CD4-positive, alpha-beta T cell (primary cell): ENCODE measurements around the gene AGAP5. TPM values are rescaled to one million over a fixed set of nuclear protein-coding genes. Genes with fewer than 3 reads are reported as not detected.
"Not testable (repeated sequence)": the region's sequence is repeated elsewhere in the genome, so short reads cannot be mapped to it uniquely, and the experiment has no call there.

ENCODE experiments used
- ATAC-seq: fragments of 200-7000 bp; cut with Tn5 transposase; one replicate; pipeline ENCODE4 v1.10.0; 2022; ENCODE audit warnings: mild to moderate bottlenecking; ENCODE audit not compliant: poor library complexity
- CTCF ChIA-PET: fragments of 350-600 bp; sonication (Branson Sonifier 250); formaldehyde crosslinking; loops from one replicate; lab custom pipeline; 2021; ENCODE audit warnings: antibody characterized with exemption, inconsistent platforms; lab: Charles Lee
- POLR2A ChIA-PET: fragments of 350-600 bp; sonication (Branson Sonifier 250); formaldehyde crosslinking; loops from one replicate; lab custom pipeline; 2021; ENCODE audit warnings: antibody characterized with exemption, inconsistent platforms; lab: Charles Lee
- DNase-seq, 14 experiments: peaks; one replicate each; pipeline ENCODE4 v3.0.0-alpha.2; 2013 to 2020; ENCODE audit warnings: mixed read lengths in 2 of 14
- H3K27ac ChIP-seq, 2 donors: one replicate each; pipeline versions ENCODE4 v1.5.1 to v1.7.0; 2013; ENCODE audit warnings: low read length in 2 of 2, low read depth in 1 of 2, mild to moderate bottlenecking in 1 of 2
- H3K27me3 ChIP-seq, 2 experiments: 1 replicate in 1 of 2; 2 replicates in 1 of 2; pipeline versions ENCODE4 v1.6.1 to v1.7.0; 2013; ENCODE audit warnings: low read length in 2 of 2, control low read depth in 1 of 2, mild to moderate bottlenecking in 1 of 2, moderate library complexity in 1 of 2; ENCODE audit not compliant: insufficient read depth in 2 of 2, control insufficient read depth in 1 of 2
- H3K36me3 ChIP-seq: one replicate; pipeline ENCODE4 v1.6.1; 2013; ENCODE audit warnings: low read length, control low read depth; ENCODE audit not compliant: insufficient read depth
- H3K4me1 ChIP-seq: one replicate; pipeline ENCODE4 v1.6.1; 2013; ENCODE audit warnings: low read length, control low read depth; ENCODE audit not compliant: insufficient read depth
- H3K4me3 ChIP-seq: one replicate; pipeline ENCODE4 v1.5.1; 2013; ENCODE audit warnings: mild to moderate bottlenecking, low read length, moderate library complexity
- H3K9me3 ChIP-seq, 2 experiments: 1 replicate in 1 of 2; 2 replicates in 1 of 2; pipeline versions ENCODE4 v1.6.1 to v1.7.0; 2013; ENCODE audit warnings: low read length in 2 of 2, mild to moderate bottlenecking in 2 of 2, control low read depth in 1 of 2, moderate library complexity in 1 of 2; ENCODE audit not compliant: control insufficient read depth in 1 of 2, insufficient read depth in 1 of 2
- H3K27ac Mint-ChIP-seq: one replicate; pipeline ENCODE4 v1.8.0; 2020; ENCODE audit warnings: mixed read lengths
- H3K27me3 Mint-ChIP-seq: one replicate; pipeline ENCODE4 v1.8.0; 2021; ENCODE audit warnings: mixed read lengths
- H3K36me3 Mint-ChIP-seq: one replicate; pipeline ENCODE4 v1.8.0; 2021; ENCODE audit warnings: low read depth, mixed read lengths
- H3K4me1 Mint-ChIP-seq: one replicate; pipeline ENCODE4 v1.8.0; 2021; ENCODE audit warnings: low read depth, mixed read lengths
- H3K4me3 Mint-ChIP-seq: one replicate; pipeline ENCODE4 v1.8.0; 2020; ENCODE audit warnings: mild to moderate bottlenecking, mixed read lengths
- H3K9me3 Mint-ChIP-seq: one replicate; pipeline ENCODE4 v1.8.0; 2020; ENCODE audit warnings: mixed read lengths
- intact Hi-C, 2 experiments: fragments of 100-400 bp; cut with DNase I in 1 of 2; cut with micrococcal nuclease in 1 of 2; formaldehyde crosslinking; loops; one replicate each; pipeline versions ENCODE4 v1.15.1 to v1.9.0; 2023 to 2025; cut with DNase I, micrococcal nuclease
- total RNA-seq, 174 experiments: library from RNA in 2 of 174; stranded (reverse) in 2 of 174; gene quantifications; one replicate each; pipeline ENCODE4 v1.2.3 and lab custom pipeline; 2021 to 2026

AGAP5 gene
- total RNA-seq, 2 experiments from 2014 or later: 4.9 to 5.1 TPM

DNA sequence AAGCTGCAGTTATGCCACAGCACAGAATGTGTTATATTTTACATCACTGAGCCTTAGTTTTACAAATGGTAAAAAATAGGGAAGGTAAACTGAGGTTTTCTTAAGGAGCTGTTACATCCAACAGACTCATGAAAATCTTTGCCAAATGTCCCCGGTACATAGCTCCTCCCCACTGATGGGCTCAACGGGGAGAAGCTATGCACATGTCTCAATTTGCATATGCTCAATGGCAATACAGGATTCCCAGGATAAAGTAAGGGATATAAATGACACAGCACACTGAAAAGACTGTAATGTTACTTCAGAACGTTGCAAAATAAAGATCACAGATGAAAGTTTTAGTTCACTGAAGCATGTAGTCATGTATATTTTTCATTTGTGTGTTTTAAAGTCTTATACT lies 16.6 kb upstream of the AGAP5 start:
- H3K4me3 Mint-ChIP-seq, H3K4me3 ChIP-seq, H3K27me3 ChIP-seq, DNase-seq, H3K27ac Mint-ChIP-seq, POLR2A ChIA-PET, ATAC-seq, H3K27me3 Mint-ChIP-seq, H3K4me1 Mint-ChIP-seq, intact Hi-C loops, H3K27ac ChIP-seq, H3K4me1 ChIP-seq, CTCF ChIA-PET, H3K9me3 ChIP-seq, H3K9me3 Mint-ChIP-seq: not testable (repeated sequence)
- H3K36me3 ChIP-seq: peaks cover 43% of the 10 kb centered on the region
- H3K36me3 Mint-ChIP-seq: peaks cover 51% of the 10 kb centered on the region

DNA sequence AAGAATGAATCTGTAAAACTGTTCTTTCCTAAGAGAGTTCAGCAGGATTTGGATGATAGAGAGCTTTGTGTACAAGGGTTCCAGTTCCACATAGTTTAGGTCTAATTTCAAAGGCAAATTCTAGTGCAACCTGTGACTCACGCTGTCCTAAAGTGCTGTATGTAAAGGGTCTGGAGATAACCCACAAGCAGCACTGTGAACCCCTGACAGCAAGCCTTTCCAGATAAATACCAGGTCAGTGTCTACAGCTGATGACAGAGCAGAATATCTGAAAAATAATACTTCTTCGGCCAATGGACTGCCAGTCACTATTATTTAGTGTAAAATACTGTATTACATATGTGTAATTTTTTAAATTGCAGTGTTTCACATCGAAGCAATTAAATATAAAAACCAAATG lies 16.0 kb upstream of the AGAP5 start:
- H3K4me3 Mint-ChIP-seq, intact Hi-C loops, CTCF ChIA-PET, H3K27ac Mint-ChIP-seq, H3K4me1 Mint-ChIP-seq, H3K4me3 ChIP-seq, H3K9me3 Mint-ChIP-seq, H3K9me3 ChIP-seq, H3K27me3 ChIP-seq, H3K4me1 ChIP-seq, POLR2A ChIA-PET, H3K27me3 Mint-ChIP-seq, ATAC-seq, DNase-seq, H3K27ac ChIP-seq: not testable (repeated sequence)
- peaks cover 45% of the 10 kb centered on the region for H3K36me3 Mint-ChIP-seq
- H3K36me3 ChIP-seq: peaks cover 43% of the 10 kb centered on the region

DNA sequence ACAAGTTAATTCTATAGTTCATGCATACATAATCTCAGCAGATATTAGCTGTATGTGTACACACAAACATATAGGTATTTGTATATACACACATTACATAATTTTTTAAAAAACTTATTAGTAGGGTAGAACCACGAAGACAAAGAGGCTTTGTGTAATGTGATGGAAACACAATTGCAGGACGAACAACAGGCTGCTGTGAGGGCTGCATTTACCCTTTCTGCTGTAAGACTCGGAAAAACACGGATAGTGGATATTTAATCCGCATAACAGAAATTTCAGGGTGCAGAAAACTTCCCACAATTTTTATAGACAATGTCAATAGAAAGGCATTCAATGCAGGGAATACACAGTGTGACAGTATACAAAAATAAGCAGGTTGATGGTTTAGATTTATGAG lies 13.8 kb upstream of the AGAP5 start:
- peaks cover 24% of the 10 kb centered on the region for H3K36me3 ChIP-seq
- H3K27me3 ChIP-seq, H3K9me3 Mint-ChIP-seq: not testable (repeated sequence)

DNA sequence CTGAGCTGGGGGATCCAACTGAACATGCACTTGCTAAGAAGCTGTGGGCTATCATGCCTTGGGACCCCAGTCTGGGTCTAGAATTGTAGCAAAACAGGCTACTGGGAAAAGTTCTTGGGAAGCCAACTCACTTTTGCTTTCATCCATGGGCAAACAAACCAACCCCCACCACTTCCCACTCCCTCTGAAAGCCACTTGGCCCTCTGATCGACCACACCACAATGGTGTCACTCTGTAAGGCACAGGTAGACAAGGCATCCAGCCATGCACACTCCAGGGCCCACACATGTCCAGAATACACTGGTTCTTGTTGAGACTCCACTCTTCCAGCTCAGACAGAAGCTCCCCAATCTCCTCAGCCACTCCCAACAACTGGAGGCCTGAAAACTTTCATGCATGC lies 10.2 kb upstream of the AGAP5 start:
- H3K27me3 Mint-ChIP-seq, ATAC-seq, H3K4me1 ChIP-seq, H3K27ac ChIP-seq, H3K4me3 ChIP-seq, H3K27ac Mint-ChIP-seq, intact Hi-C loops, H3K9me3 Mint-ChIP-seq, H3K27me3 ChIP-seq, CTCF ChIA-PET, H3K4me3 Mint-ChIP-seq, POLR2A ChIA-PET, H3K4me1 Mint-ChIP-seq, H3K9me3 ChIP-seq, DNase-seq: not testable (repeated sequence)
- peaks cover 31% of the 10 kb centered on the region for H3K36me3 Mint-ChIP-seq
- H3K36me3 ChIP-seq: peaks cover 14% of the 10 kb centered on the region

More for the DNA sequence above, 13.8 kb upstream of the AGAP5 start:
- H3K9me3 ChIP-seq, H3K4me3 Mint-ChIP-seq, intact Hi-C loops, POLR2A ChIA-PET, H3K27ac Mint-ChIP-seq, H3K4me1 Mint-ChIP-seq, ATAC-seq, CTCF ChIA-PET, H3K27me3 Mint-ChIP-seq, DNase-seq, H3K4me3 ChIP-seq, H3K27ac ChIP-seq, H3K4me1 ChIP-seq: not testable (repeated sequence)
- H3K36me3 Mint-ChIP-seq: peaks cover 27% of the 10 kb centered on the region

DNA sequence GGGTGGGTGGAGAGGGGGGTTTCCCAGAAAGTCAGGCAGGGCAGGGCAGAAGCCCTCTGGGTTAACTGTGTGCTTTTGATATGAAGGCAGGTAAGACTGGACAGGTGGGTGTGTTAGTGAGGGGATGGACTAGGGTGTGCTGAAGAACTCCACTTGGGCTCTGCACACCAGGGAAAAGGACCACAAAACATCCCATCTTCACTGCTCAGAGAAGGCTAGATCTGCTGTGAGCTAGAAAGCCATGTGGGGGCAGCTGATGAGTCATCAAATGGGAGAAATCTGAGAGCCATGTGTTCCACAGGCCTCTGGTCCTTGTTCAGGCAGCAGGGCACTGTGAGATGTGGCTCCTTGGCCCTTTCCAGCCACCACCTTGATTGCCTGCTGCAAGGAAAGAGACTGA lies 9.7 kb upstream of the AGAP5 start:
- H3K4me1 Mint-ChIP-seq, POLR2A ChIA-PET, H3K27me3 ChIP-seq, H3K4me3 ChIP-seq, H3K9me3 Mint-ChIP-seq, H3K9me3 ChIP-seq, H3K27ac ChIP-seq, CTCF ChIA-PET, H3K27me3 Mint-ChIP-seq, H3K27ac Mint-ChIP-seq, DNase-seq, H3K4me3 Mint-ChIP-seq, H3K4me1 ChIP-seq, ATAC-seq, intact Hi-C loops: not testable (repeated sequence)
- peaks cover 11% of the 10 kb centered on the region for H3K36me3 ChIP-seq
- H3K36me3 Mint-ChIP-seq: peaks cover 31% of the 10 kb centered on the region

DNA sequence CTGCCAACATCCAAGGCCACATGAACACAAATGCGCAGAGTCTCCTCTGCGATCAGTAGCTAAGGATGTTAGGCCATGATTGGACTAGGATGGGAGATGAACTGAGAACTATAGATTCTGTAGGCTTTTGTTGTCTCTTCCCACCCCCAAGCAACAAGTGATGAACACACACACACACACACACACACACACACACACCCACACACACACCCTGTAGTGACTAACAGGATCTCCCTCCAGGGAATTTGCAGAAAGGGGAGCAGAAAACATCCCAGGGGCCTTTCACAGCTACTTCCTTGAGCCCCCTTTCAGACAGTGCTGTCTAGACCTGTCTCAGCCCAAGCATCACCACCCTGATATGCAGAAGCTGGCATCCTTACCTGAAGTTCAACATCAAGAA lies 8.6 kb upstream of the AGAP5 start:
- H3K27ac Mint-ChIP-seq, H3K4me1 Mint-ChIP-seq, intact Hi-C loops, POLR2A ChIA-PET, H3K27me3 ChIP-seq, H3K9me3 ChIP-seq, CTCF ChIA-PET, H3K9me3 Mint-ChIP-seq, H3K27me3 Mint-ChIP-seq, H3K4me3 Mint-ChIP-seq, H3K36me3 ChIP-seq, H3K4me3 ChIP-seq, DNase-seq, H3K4me1 ChIP-seq, H3K27ac ChIP-seq, ATAC-seq: not testable (repeated sequence)
- H3K36me3 Mint-ChIP-seq: peaks cover 35% of the 10 kb centered on the region

DNA sequence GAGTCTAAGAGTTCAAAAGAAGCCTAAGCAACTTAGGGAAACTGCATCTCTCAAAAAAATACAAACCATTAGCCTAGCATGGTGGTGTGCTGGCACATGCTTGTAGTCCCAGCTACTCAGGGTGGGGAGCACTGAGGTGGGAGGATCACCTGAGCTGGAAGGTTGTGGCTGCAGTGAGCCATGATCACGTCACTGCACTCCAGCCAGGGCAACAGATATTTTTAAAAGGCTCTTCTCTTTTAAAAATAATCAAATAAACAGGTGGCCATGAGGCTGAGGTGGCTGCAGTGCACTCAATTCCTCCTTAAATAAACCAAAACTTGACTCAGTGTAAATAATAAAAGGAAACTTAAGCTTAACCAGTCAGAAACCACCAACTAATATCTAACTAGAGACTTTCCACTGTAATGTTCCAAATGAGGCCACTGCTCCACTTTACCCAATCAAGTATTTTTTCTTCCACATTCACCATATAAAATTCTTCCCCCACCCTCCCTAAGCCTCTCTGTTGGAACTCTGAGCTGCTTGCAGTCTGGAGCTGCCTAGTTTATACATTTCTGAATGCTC lies 7.7 kb upstream of the AGAP5 start:
- H3K4me3 Mint-ChIP-seq, H3K27ac Mint-ChIP-seq, H3K4me1 ChIP-seq, CTCF ChIA-PET, ATAC-seq, H3K27ac ChIP-seq, H3K27me3 ChIP-seq, POLR2A ChIA-PET, intact Hi-C loops, H3K4me1 Mint-ChIP-seq, DNase-seq, H3K9me3 Mint-ChIP-seq, H3K27me3 Mint-ChIP-seq, H3K9me3 ChIP-seq, H3K4me3 ChIP-seq: not testable (repeated sequence)
- H3K36me3 ChIP-seq: peaks cover 13% of the 10 kb centered on the region
- H3K36me3 Mint-ChIP-seq: peaks cover 41% of the 10 kb centered on the region
